CD4-positive, alpha-beta T cell (primary cell): ENCODE measurements around the gene TMEM63C. TPM values are rescaled to one million over a fixed set of nuclear protein-coding genes. Genes with fewer than 3 reads are reported as not detected.

ENCODE experiments used
- ATAC-seq: fragments of 200-7000 bp; cut with Tn5 transposase; one replicate; pipeline ENCODE4 v1.10.0; 2022; ENCODE audit warnings: mild to moderate bottlenecking; ENCODE audit not compliant: poor library complexity
- CTCF ChIA-PET: fragments of 350-600 bp; sonication (Branson Sonifier 250); formaldehyde crosslinking; loops from one replicate; lab custom pipeline; 2021; ENCODE audit warnings: antibody characterized with exemption, inconsistent platforms; lab: Charles Lee
- POLR2A ChIA-PET: fragments of 350-600 bp; sonication (Branson Sonifier 250); formaldehyde crosslinking; loops from one replicate; lab custom pipeline; 2021; ENCODE audit warnings: antibody characterized with exemption, inconsistent platforms; lab: Charles Lee
- DNase-seq, 14 experiments: peaks; one replicate each; pipeline ENCODE4 v3.0.0-alpha.2; 2013 to 2020; ENCODE audit warnings: mixed read lengths in 2 of 14
- H3K27ac ChIP-seq, 2 donors: one replicate each; pipeline versions ENCODE4 v1.5.1 to v1.7.0; 2013; ENCODE audit warnings: low read length in 2 of 2, low read depth in 1 of 2, mild to moderate bottlenecking in 1 of 2
- H3K27me3 ChIP-seq, 2 experiments: 1 replicate in 1 of 2; 2 replicates in 1 of 2; pipeline versions ENCODE4 v1.6.1 to v1.7.0; 2013; ENCODE audit warnings: low read length in 2 of 2, control low read depth in 1 of 2, mild to moderate bottlenecking in 1 of 2, moderate library complexity in 1 of 2; ENCODE audit not compliant: insufficient read depth in 2 of 2, control insufficient read depth in 1 of 2
- H3K36me3 ChIP-seq: one replicate; pipeline ENCODE4 v1.6.1; 2013; ENCODE audit warnings: low read length, control low read depth; ENCODE audit not compliant: insufficient read depth
- H3K4me1 ChIP-seq: one replicate; pipeline ENCODE4 v1.6.1; 2013; ENCODE audit warnings: low read length, control low read depth; ENCODE audit not compliant: insufficient read depth
- H3K4me3 ChIP-seq: one replicate; pipeline ENCODE4 v1.5.1; 2013; ENCODE audit warnings: mild to moderate bottlenecking, low read length, moderate library complexity
- H3K9me3 ChIP-seq, 2 experiments: 1 replicate in 1 of 2; 2 replicates in 1 of 2; pipeline versions ENCODE4 v1.6.1 to v1.7.0; 2013; ENCODE audit warnings: low read length in 2 of 2, mild to moderate bottlenecking in 2 of 2, control low read depth in 1 of 2, moderate library complexity in 1 of 2; ENCODE audit not compliant: control insufficient read depth in 1 of 2, insufficient read depth in 1 of 2
- H3K27ac Mint-ChIP-seq: one replicate; pipeline ENCODE4 v1.8.0; 2020; ENCODE audit warnings: mixed read lengths
- H3K27me3 Mint-ChIP-seq: one replicate; pipeline ENCODE4 v1.8.0; 2021; ENCODE audit warnings: mixed read lengths
- H3K36me3 Mint-ChIP-seq: one replicate; pipeline ENCODE4 v1.8.0; 2021; ENCODE audit warnings: low read depth, mixed read lengths
- H3K4me1 Mint-ChIP-seq: one replicate; pipeline ENCODE4 v1.8.0; 2021; ENCODE audit warnings: low read depth, mixed read lengths
- H3K4me3 Mint-ChIP-seq: one replicate; pipeline ENCODE4 v1.8.0; 2020; ENCODE audit warnings: mild to moderate bottlenecking, mixed read lengths
- H3K9me3 Mint-ChIP-seq: one replicate; pipeline ENCODE4 v1.8.0; 2020; ENCODE audit warnings: mixed read lengths
- CTCF ChIP-seq: fragments of 200-600 bp; IDR thresholded peaks from one replicate; pipeline ENCODE4 v1.8.0; 2022; ENCODE audit warnings: antibody characterized with exemption, mild to moderate bottlenecking
- intact Hi-C, 2 experiments: fragments of 100-400 bp; cut with DNase I in 1 of 2; cut with micrococcal nuclease in 1 of 2; formaldehyde crosslinking; loops; one replicate each; pipeline versions ENCODE4 v1.15.1 to v1.9.0; 2023 to 2025; cut with DNase I, micrococcal nuclease
- total RNA-seq, 174 experiments: library from RNA in 2 of 174; stranded (reverse) in 2 of 174; gene quantifications; one replicate each; pipeline ENCODE4 v1.2.3 and lab custom pipeline; 2021 to 2026

The TMEM63C gene
- total RNA-seq, 2 experiments from 2014 or later = 0.58 to 0.89 TPM

- Mint-ChIP-seq H3K4me1 (no peaks in the 10 kb centered on the region), H3K36me3 (no peaks in the 10 kb centered on the region), H3K9me3 (no peaks in the 10 kb centered on the region), H3K4me3 (no peak overlapping the region), H3K27me3 (peaks cover 3% of the 10 kb centered on the region), H3K27ac (no peak overlapping the region)
- POLR2A ChIA-PET = no interaction called here
- Histone ChIP-seq H3K4me1 (no peaks in the 10 kb centered on the region), H3K9me3 (peaks cover 0 to 7% of the 10 kb centered on the region in 2 experiments), H3K36me3 (no peaks in the 10 kb centered on the region), H3K27me3 (peaks cover 0 to 2% of the 10 kb centered on the region in 2 experiments), H3K4me3 (no peak overlapping the region), H3K27ac (no peak overlapping the region)
- ATAC-seq = no peak
- CTCF ChIA-PET = no interaction called here
- no peak for DNase-seq
- intact Hi-C loops = no loop called here
- no peak for TF ChIP-seq CTCF
These were observed 56.8 kb downstream of the TMEM63C start for GRCh38 chr14:77238356-77238755.

GRCh38 chr14:77238996-77239395, 57.4 kb downstream of the TMEM63C start:
- H3K4me1 ChIP-seq = no peaks in the 10 kb centered on the region
- H3K9me3 Mint-ChIP-seq = no peaks in the 10 kb centered on the region
- no peak overlapping the region for H3K27ac Mint-ChIP-seq
- no peak for TF ChIP-seq CTCF
- H3K4me3 Mint-ChIP-seq = no peak overlapping the region
- H3K36me3 Mint-ChIP-seq = no peaks in the 10 kb centered on the region
- peaks cover 0 to 7% of the 10 kb centered on the region in 2 experiments for H3K9me3 ChIP-seq
- H3K4me3 ChIP-seq = no peak overlapping the region
- H3K4me1 Mint-ChIP-seq = no peaks in the 10 kb centered on the region
- H3K36me3 ChIP-seq = no peaks in the 10 kb centered on the region
- peaks cover 0 to 2% of the 10 kb centered on the region in 2 experiments for H3K27me3 ChIP-seq
- no peaks in the 10 kb centered on the region for H3K27me3 Mint-ChIP-seq
- DNase-seq (no peak), ATAC-seq (no peak)
- CTCF ChIA-PET = no interaction called here
- intact Hi-C loops = no loop called here
- POLR2A ChIA-PET = no interaction called here
- H3K27ac ChIP-seq = no peak overlapping the region

- ATAC-seq (no peak), DNase-seq (no peak)
- no peaks in the 10 kb centered on the region for H3K9me3 Mint-ChIP-seq
- intact Hi-C loops = no loop called here
- CTCF ChIA-PET = no interaction called here
- H3K27ac Mint-ChIP-seq = no peak overlapping the region
- H3K27me3 Mint-ChIP-seq = no peaks in the 10 kb centered on the region
- POLR2A ChIA-PET = no interaction called here
- TF ChIP-seq CTCF = no peak
- Histone ChIP-seq H3K27ac (no peak overlapping the region), H3K9me3 (peaks cover 0 to 7% of the 10 kb centered on the region in 2 experiments), H3K4me1 (no peaks in the 10 kb centered on the region), H3K36me3 (no peaks in the 10 kb centered on the region), H3K27me3 (peaks cover 0 to 2% of the 10 kb centered on the region in 2 experiments), H3K4me3 (no peak overlapping the region)
- H3K36me3 Mint-ChIP-seq = no peaks in the 10 kb centered on the region
- no peaks in the 10 kb centered on the region for H3K4me1 Mint-ChIP-seq
- H3K4me3 Mint-ChIP-seq = no peak overlapping the region
These were observed 57.8 kb downstream of the TMEM63C start for GRCh38 chr14:77239412-77239811.
